HepG2 (cell line): ENCODE results near the gene ARIH1. TPM values are rescaled to one million over a fixed set of nuclear protein-coding genes. Genes with fewer than 3 reads are reported as not detected.

ENCODE experiments used
- ATAC-seq: fragments of 200-7000 bp; cut with Tn5 transposase; 3 replicates; pipeline ENCODE4 v1.9.1; 2020; ENCODE audit warnings: mild to moderate bottlenecking, moderate library complexity
- BruUV-seq: library from RNA; stranded (reverse); fragments of 400-500 nt; replicated peaks from 2 replicates; lab custom pipeline; 2021; lab: Mats Ljungman, UMichigan
- CTCF ChIA-PET: fragments of 300-600 bp; formaldehyde crosslinking; extraction: SDS; loops from one replicate; lab custom pipeline; 2021; ENCODE audit warnings: low total read pairs, inconsistent platforms, low intra/inter-chr PET ratio; lab: Yijun Ruan, JAX
- POLR2A ChIA-PET: fragments of 350-600 bp; sonication (Branson Sonifier 250); formaldehyde crosslinking; loops from one replicate; lab custom pipeline; 2020; ENCODE audit warnings: antibody characterized with exemption, inconsistent platforms; lab: Yijun Ruan, JAX
- DNase-seq: peaks from one replicate; pipeline ENCODE4 v3.0.0-alpha.2; 2015; ENCODE audit warnings: low spot score
- FAIRE-seq: peaks from 3 replicates; lab custom pipeline; 2011; peaks lifted over from hg19 to GRCh38; lab: Jason Lieb, UNC
- H2AFZ ChIP-seq: one replicate; pipeline ENCODE4 v1.6.1; 2011; ENCODE audit warnings: low read length, inconsistent platforms
- H3K27ac ChIP-seq: fragments of 300-600 bp; 3 replicates; pipeline ENCODE4 v1.8.0; 2011; ENCODE audit warnings: mixed run types, mild to moderate bottlenecking, mixed read lengths, low read length, inconsistent platforms; ENCODE audit not compliant: insufficient read depth; ENCODE audit errors: extremely low read length
- H3K27me3 ChIP-seq, 2 experiments: fragments of 200-600 bp in 1 of 2; 2 replicates in 1 of 2; 3 replicates in 1 of 2; pipeline versions ENCODE4 v1.6.0 to v1.8.0; 2011; ENCODE audit warnings: low read length in 2 of 2, mild to moderate bottlenecking in 2 of 2, moderate library complexity in 2 of 2, inconsistent platforms in 1 of 2; ENCODE audit not compliant: insufficient read depth in 2 of 2, control insufficient read depth in 1 of 2
- H3K36me3 ChIP-seq, 2 experiments: fragments of 200-600 bp in 1 of 2; replicated peaks in 1 of 2; 2 replicates in 1 of 2; 3 replicates in 1 of 2; pipeline versions ENCODE4 v1.5.1 to v1.8.0; 2011; ENCODE audit warnings: low read length in 2 of 2, inconsistent platforms in 1 of 2; ENCODE audit not compliant: insufficient read depth in 2 of 2, control insufficient read depth in 1 of 2
- H3K4me1 ChIP-seq: 2 replicates; pipeline ENCODE4 v1.5.1; 2012; ENCODE audit warnings: low read length, inconsistent platforms; ENCODE audit not compliant: insufficient read depth
- H3K4me2 ChIP-seq: 2 replicates; pipeline ENCODE4 v1.6.0; 2011; ENCODE audit warnings: low read depth, low read length, inconsistent platforms
- H3K4me3 ChIP-seq, 3 experiments: fragments of 200-600 bp in 1 of 3; sonication (generic), shearing (Covaris generic) in 1 of 3; replicated peaks in 1 of 3; 2 replicates each; pipeline ENCODE4 v1.5.1; 2011 to 2016; ENCODE audit warnings: low read length in 3 of 3, inconsistent platforms in 2 of 3, low read depth in 2 of 3, mild to moderate bottlenecking in 2 of 3, control low read depth in 1 of 3, mixed read lengths in 1 of 3; ENCODE audit not compliant: insufficient read depth in 1 of 3
- H3K79me2 ChIP-seq: one replicate; pipeline ENCODE4 v1.6.1; 2011; ENCODE audit warnings: low read length, inconsistent platforms; ENCODE audit not compliant: insufficient read depth
- H3K9ac ChIP-seq: 2 replicates; pipeline ENCODE4 v1.6.0; 2011; ENCODE audit warnings: mild to moderate bottlenecking, low read depth, low read length, inconsistent platforms; ENCODE audit not compliant: insufficient read depth
- H3K9me3 ChIP-seq: 2 replicates; pipeline ENCODE4 v1.5.1; 2012; ENCODE audit warnings: mild to moderate bottlenecking, low read length
- H4K20me1 ChIP-seq: 2 replicates; pipeline ENCODE4 v1.6.0; 2011; ENCODE audit warnings: inconsistent platforms, mild to moderate bottlenecking, low read length, moderate library complexity; ENCODE audit not compliant: insufficient read depth
- AGO2 ChIP-seq: fragments of 200-400 bp; formaldehyde crosslinking; optimal IDR thresholded peaks from 2 replicates; pipeline ENCODE3; 2017; ENCODE audit warnings: mild to moderate bottlenecking, low read depth, low read length, moderate library complexity
- ATF2 ChIP-seq: sonication (generic); formaldehyde crosslinking; IDR thresholded peaks from 2 replicates; pipeline ENCODE4 v1.4.0; 2020; ENCODE audit warnings: missing genetic modification reagents
- ATRX ChIP-seq: sonication (generic); formaldehyde crosslinking; IDR thresholded peaks from 2 replicates; pipeline ENCODE4 v1.4.0; 2020; ENCODE audit warnings: missing genetic modification reagents, borderline replicate concordance
- ELF1 ChIP-seq: sonication (generic); formaldehyde crosslinking; IDR thresholded peaks from 2 replicates; pipeline ENCODE4 v1.4.0; 2020; ENCODE audit warnings: missing genetic modification reagents
- GTF2F1 ChIP-seq: fragments of 150-350 bp; IDR thresholded peaks from 2 replicates; pipeline ENCODE4 v1.6.1; 2014; ENCODE audit warnings: low read length
- NCOA5 ChIP-seq: sonication (generic); formaldehyde crosslinking; IDR thresholded peaks from 2 replicates; pipeline ENCODE4 v1.4.0; 2020; ENCODE audit warnings: missing genetic modification reagents
- SRY ChIP-seq: sonication (generic); formaldehyde crosslinking; IDR thresholded peaks from 2 replicates; pipeline ENCODE4 v1.8.0; 2022; ENCODE audit warnings: mild to moderate bottlenecking, missing genetic modification reagents
- ZBTB42 ChIP-seq: sonication (generic); formaldehyde crosslinking; IDR thresholded peaks from 2 replicates; pipeline ENCODE4 v1.5.0; 2020; ENCODE audit warnings: mild to moderate bottlenecking, missing genetic modification reagents
- ZNF800 ChIP-seq: sonication (generic); formaldehyde crosslinking; IDR thresholded peaks from 2 replicates; pipeline ENCODE4 v1.4.0; 2020; ENCODE audit warnings: missing genetic modification reagents
- WGBS: methylation state at CpG from one replicate; pipeline ENCODE4 v1.1.6; 2017; ENCODE audit warnings: low lambda C conversion rate; 5-methylcytosine and 5-hydroxymethylcytosine counted together
- in situ Hi-C: cut with HindIII; loops from 2 replicates; pipeline ENCODE4 v1.10.0; 2017; ENCODE audit warnings: low pct_unique_long_range_greater_than_20kb; ENCODE audit not compliant: extremely low pct_ligation_motif_present
- intact Hi-C: fragments of 100-400 bp; cut with micrococcal nuclease; formaldehyde crosslinking; loops from one replicate; pipeline ENCODE4 v1.10.0; 2022; ENCODE audit not compliant: unreplicated experiment
- polyA plus RNA-seq, 8 experiments: library from polyadenylated mRNA; depleted of rRNA in 3 of 8; stranded (reverse) in 7 of 8; unstranded in 1 of 8; fragments of >200 nt; fragmentation: Illumina TruSeq in 4 of 8; extraction: Trizol in 4 of 8; gene quantifications; 2 replicates each; pipeline versions ENCODE4 v1.2.1 to v1.2.3, GENCODE V29; 2011 to 2016; ENCODE audit warnings: low read depth in 4 of 8, missing spikeins in 1 of 8, mixed read lengths in 1 of 8; ENCODE audit not compliant: insufficient read depth in 1 of 8
- total RNA-seq, 5 experiments: library from RNA; depleted of rRNA; stranded (reverse); fragments of >200 nt; fragmentation: Illumina TruSeq; extraction: Trizol; gene quantifications; 2 replicates each; pipeline ENCODE4 v1.2.3, GENCODE V29; 2016; ENCODE audit warnings: low read depth in 1 of 5
- TF ChIP-seq, protein P1 (sequence below): conservative IDR thresholded peaks from 2 replicates; pipeline ENCODE4 v1.6.1; 2018; ENCODE audit warnings: missing genetic modification reagents
- TF ChIP-seq, protein P2 (sequence below): sonication (generic); formaldehyde crosslinking; IDR thresholded peaks from 2 replicates; pipeline ENCODE4 v1.8.0; 2022; ENCODE audit warnings: missing genetic modification reagents, mild to moderate bottlenecking, inconsistent platforms, borderline replicate concordance
- TF ChIP-seq, protein P3 (sequence below): sonication (generic); formaldehyde crosslinking; IDR thresholded peaks from 2 replicates; pipeline ENCODE4 v1.4.0; 2020; ENCODE audit warnings: missing genetic modification reagents

Gene ARIH1
- total and polyA plus RNA-seq, 2 of the 13 experiments (the other 11 are each of a cell fraction or from before 2014, with no cell fraction given), result 38.8 to 59.8 TPM

DNA sequence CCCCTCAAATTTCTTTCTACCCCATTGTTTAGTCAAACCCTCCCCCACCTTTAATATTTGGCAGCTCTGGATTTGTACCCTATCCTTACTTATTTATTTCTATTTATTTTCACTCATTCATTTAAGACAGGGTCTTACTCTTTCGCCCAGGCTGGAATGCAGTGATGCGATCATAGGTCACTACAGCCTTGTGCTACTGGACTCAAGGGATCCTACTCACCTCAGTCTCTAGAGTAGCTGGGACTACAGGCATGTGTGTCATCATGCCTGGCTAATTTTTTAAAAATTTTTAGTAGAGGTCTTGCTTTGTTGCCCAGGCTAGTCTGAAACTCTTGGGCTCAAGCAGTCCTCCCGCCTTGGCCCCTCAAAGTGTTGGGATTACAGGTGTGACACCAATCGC, 35.4 kb downstream of the ARIH1 start:
- CTCF ChIA-PET, result no interaction called here
- no peak for ATAC-seq
- Histone ChIP-seq H3K9ac (no peak overlapping the region), H3K36me3 (peaks cover 0 to under 1% of the 10 kb centered on the region in 2 experiments; a peak in 1 of 5 replicates), H3K27ac (no peak overlapping the region), H3K79me2 (peaks cover 84% of the 10 kb centered on the region), H2AFZ (no peak overlapping the region), H3K4me3 (no peak overlapping the region), H3K4me1 (no peaks in the 10 kb centered on the region), H3K4me2 (no peak overlapping the region), H3K9me3 (no peaks in the 10 kb centered on the region), H4K20me1 (peaks cover 22% of the 10 kb centered on the region), H3K27me3 (no peaks in the 10 kb centered on the region)
- FAIRE-seq, result no peak
- no TSS peak for BruUV-seq
- in situ Hi-C loops (no loop called here), intact Hi-C loops (no loop called here)
- 97% methylated on average over 4 of the region's 4 CpGs for WGBS
- POLR2A ChIA-PET, result no interaction called here
- DNase-seq, result no peak
- TF ChIP-seq, protein P1, sequence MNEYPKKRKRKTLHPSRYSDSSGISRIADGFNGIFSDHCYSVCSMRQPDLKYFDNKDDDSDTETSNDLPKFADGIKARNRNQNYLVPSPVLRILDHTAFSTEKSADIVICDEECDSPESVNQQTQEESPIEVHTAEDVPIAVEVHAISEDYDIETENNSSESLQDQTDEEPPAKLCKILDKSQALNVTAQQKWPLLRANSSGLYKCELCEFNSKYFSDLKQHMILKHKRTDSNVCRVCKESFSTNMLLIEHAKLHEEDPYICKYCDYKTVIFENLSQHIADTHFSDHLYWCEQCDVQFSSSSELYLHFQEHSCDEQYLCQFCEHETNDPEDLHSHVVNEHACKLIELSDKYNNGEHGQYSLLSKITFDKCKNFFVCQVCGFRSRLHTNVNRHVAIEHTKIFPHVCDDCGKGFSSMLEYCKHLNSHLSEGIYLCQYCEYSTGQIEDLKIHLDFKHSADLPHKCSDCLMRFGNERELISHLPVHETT (CRISPR knock-in tag), result no peak
- TF ChIP-seq, protein P2, sequence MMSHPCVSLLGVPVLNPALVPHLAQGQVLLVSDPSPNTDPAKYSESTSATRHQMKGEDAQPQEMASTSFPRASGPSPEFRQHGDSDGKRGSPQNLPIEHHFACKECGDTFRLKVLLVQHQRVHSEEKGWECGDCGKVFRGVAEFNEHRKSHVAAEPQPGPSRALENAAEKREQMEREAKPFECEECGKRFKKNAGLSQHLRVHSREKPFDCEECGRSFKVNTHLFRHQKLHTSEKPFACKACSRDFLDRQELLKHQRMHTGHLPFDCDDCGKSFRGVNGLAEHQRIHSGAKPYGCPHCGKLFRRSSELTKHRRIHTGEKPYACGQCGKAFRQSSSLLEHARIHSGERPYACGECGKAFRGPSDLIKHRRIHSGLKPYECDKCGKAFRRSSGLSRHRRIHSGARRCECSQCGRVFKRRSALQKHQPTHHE, result no peak
- no peak for TF ChIP-seq ATRX (CRISPR knock-in tag)
- TF ChIP-seq GTF2F1, result no peak
- no peak for TF ChIP-seq NCOA5 (CRISPR knock-in tag)
- no peak for TF ChIP-seq ZBTB42 (CRISPR knock-in tag)
- TF ChIP-seq, protein P3, sequence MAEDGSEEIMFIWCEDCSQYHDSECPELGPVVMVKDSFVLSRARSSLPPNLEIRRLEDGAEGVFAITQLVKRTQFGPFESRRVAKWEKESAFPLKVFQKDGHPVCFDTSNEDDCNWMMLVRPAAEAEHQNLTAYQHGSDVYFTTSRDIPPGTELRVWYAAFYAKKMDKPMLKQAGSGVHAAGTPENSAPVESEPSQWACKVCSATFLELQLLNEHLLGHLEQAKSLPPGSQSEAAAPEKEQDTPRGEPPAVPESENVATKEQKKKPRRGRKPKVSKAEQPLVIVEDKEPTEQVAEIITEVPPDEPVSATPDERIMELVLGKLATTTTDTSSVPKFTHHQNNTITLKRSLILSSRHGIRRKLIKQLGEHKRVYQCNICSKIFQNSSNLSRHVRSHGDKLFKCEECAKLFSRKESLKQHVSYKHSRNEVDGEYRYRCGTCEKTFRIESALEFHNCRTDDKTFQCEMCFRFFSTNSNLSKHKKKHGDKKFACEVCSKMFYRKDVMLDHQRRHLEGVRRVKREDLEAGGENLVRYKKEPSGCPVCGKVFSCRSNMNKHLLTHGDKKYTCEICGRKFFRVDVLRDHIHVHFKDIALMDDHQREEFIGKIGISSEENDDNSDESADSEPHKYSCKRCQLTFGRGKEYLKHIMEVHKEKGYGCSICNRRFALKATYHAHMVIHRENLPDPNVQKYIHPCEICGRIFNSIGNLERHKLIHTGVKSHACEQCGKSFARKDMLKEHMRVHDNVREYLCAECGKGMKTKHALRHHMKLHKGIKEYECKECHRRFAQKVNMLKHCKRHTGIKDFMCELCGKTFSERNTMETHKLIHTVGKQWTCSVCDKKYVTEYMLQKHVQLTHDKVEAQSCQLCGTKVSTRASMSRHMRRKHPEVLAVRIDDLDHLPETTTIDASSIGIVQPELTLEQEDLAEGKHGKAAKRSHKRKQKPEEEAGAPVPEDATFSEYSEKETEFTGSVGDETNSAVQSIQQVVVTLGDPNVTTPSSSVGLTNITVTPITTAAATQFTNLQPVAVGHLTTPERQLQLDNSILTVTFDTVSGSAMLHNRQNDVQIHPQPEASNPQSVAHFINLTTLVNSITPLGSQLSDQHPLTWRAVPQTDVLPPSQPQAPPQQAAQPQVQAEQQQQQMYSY (CRISPR knock-in tag), result no peak
- TF ChIP-seq AGO2, result no peak
- no peak for TF ChIP-seq ZNF800 (CRISPR knock-in tag)
- TF ChIP-seq ELF1 (CRISPR knock-in tag), result no peak
- TF ChIP-seq ATF2 (CRISPR knock-in tag), result no peak
- TF ChIP-seq SRY (CRISPR knock-in tag), result no peak
